GM23338 (cell line): Measurements from ENCODE around the gene KLHL36. TPM values are rescaled to one million over a fixed set of nuclear protein-coding genes. Genes with fewer than 3 reads are reported as not detected.

Experiments used
- ATAC-seq: fragments of 200-7000 bp; cut with Tn5 transposase; 3 replicates; pipeline ENCODE4 v1.9.1; 2020
- DNase-seq: peaks from one replicate; pipeline ENCODE4 v3.0.0-alpha.2; 2015; ENCODE audit warnings: low spot score
- H2AFZ ChIP-seq: fragments of 200-600 bp; sonication (generic); 2 replicates; pipeline ENCODE4 v1.8.0; 2016; ENCODE audit warnings: antibody characterized with exemption, mild to moderate bottlenecking, moderate library complexity
- H3F3A ChIP-seq: fragments of 200-600 bp; sonication (generic); replicated peaks from 2 replicates; pipeline ENCODE4 v1.8.0; 2017; ENCODE audit warnings: antibody characterized with exemption, mixed run types, low read depth
- H3K27ac ChIP-seq: fragments of 200-600 bp; sonication (generic); 2 replicates; pipeline ENCODE4 v1.6.1; 2016; ENCODE audit warnings: low read depth
- H3K27me3 ChIP-seq: fragments of 200-600 bp; sonication (generic); 2 replicates; pipeline ENCODE4 v1.8.0; 2016; ENCODE audit warnings: mild to moderate bottlenecking, mixed run types, moderate library complexity; ENCODE audit not compliant: insufficient read depth
- H3K36me3 ChIP-seq: fragments of 200-600 bp; sonication (generic); 2 replicates; pipeline ENCODE4 v1.8.0; 2016; ENCODE audit warnings: mild to moderate bottlenecking; ENCODE audit not compliant: insufficient read depth
- H3K4me1 ChIP-seq: fragments of 200-600 bp; sonication (generic); 2 replicates; pipeline ENCODE4 v1.8.0; 2016; ENCODE audit warnings: mild to moderate bottlenecking, moderate library complexity; ENCODE audit not compliant: insufficient read depth
- H3K4me2 ChIP-seq: fragments of 200-600 bp; sonication (generic); 2 replicates; pipeline ENCODE4 v1.7.1; 2017; ENCODE audit warnings: mixed run types
- H3K4me3 ChIP-seq: fragments of 200-600 bp; sonication (generic); 2 replicates; pipeline ENCODE4 v1.6.1; 2016; ENCODE audit warnings: mixed run types
- H3K79me2 ChIP-seq: fragments of 200-600 bp; sonication (generic); replicated peaks from 2 replicates; pipeline ENCODE4 v1.8.0; 2017; ENCODE audit warnings: mild to moderate bottlenecking; ENCODE audit not compliant: insufficient read depth
- H3K9me2 ChIP-seq: fragments of 200-600 bp; sonication (generic); 2 replicates; pipeline ENCODE4 v1.8.0; 2017; ENCODE audit not compliant: insufficient read depth
- H4K20me1 ChIP-seq: fragments of 200-600 bp; sonication (generic); replicated peaks from 2 replicates; pipeline ENCODE4 v1.8.0; 2017; ENCODE audit warnings: mild to moderate bottlenecking; ENCODE audit not compliant: insufficient read depth
- H3K27ac Mint-ChIP-seq: 2 replicates; pipeline ENCODE4 v1.8.0; 2020; ENCODE audit warnings: inconsistent platforms, mild to moderate bottlenecking, moderate library complexity, mixed read lengths
- H3K27me3 Mint-ChIP-seq: 3 replicates; pipeline ENCODE4 v1.8.0; 2022; ENCODE audit warnings: low read depth, mild to moderate bottlenecking, moderate library complexity, mixed read lengths, inconsistent platforms; ENCODE audit not compliant: insufficient read depth, poor library complexity
- H3K36me3 Mint-ChIP-seq: 3 replicates; pipeline ENCODE4 v1.8.0; 2021; ENCODE audit warnings: low read depth, mild to moderate bottlenecking, inconsistent platforms, moderate library complexity, mixed read lengths
- H3K4me1 Mint-ChIP-seq: 3 replicates; pipeline ENCODE4 v1.8.0; 2020; ENCODE audit warnings: mild to moderate bottlenecking, inconsistent platforms, mixed read lengths
- H3K4me3 Mint-ChIP-seq: 3 replicates; pipeline ENCODE4 v1.8.0; 2021; ENCODE audit warnings: moderate library complexity, mild to moderate bottlenecking, inconsistent platforms, mixed read lengths
- H3K9me3 Mint-ChIP-seq: 3 replicates; pipeline ENCODE4 v1.8.0; 2020; ENCODE audit warnings: moderate library complexity, mild to moderate bottlenecking, inconsistent platforms, mixed read lengths
- ZNF114 ChIP-seq: fragments of 250-450 bp; sonication (Bioruptor Pico); IDR thresholded peaks from 2 replicates; pipeline ENCODE4 v1.5.0; 2020; ENCODE audit warnings: mild to moderate bottlenecking, moderate library complexity
- ZNF331 ChIP-seq: fragments of 250-450 bp; sonication (Bioruptor Pico); IDR thresholded peaks from 2 replicates; pipeline ENCODE4 v1.5.0; 2020; ENCODE audit warnings: low read depth, mild to moderate bottlenecking, moderate library complexity
- ZNF462 ChIP-seq: fragments of 250-450 bp; sonication (Bioruptor Pico); IDR thresholded peaks from 2 replicates; pipeline ENCODE4 v1.5.0; 2020; ENCODE audit warnings: mild to moderate bottlenecking, moderate library complexity
- polyA plus RNA-seq: library from polyadenylated mRNA; unstranded; fragments of >200 nt; fragmentation: Nextera tagmentation; extraction: Ambion mirVana; gene quantifications from 2 replicates; pipeline ENCODE4 v1.2.1, GENCODE V29; 2016
- total RNA-seq: library from RNA; depleted of rRNA; stranded (reverse); fragments of >200 nt; shearing (Covaris generic); gene quantifications from 2 replicates; pipeline ENCODE4 v1.2.3, GENCODE V29; 2014
- TF ChIP-seq, protein P1 (sequence below): IDR thresholded peaks from one replicate; pipeline ENCODE4 v1.6.1; 2018; ENCODE audit warnings: antibody characterized with exemption; ENCODE audit not compliant: unreplicated experiment

KLHL36 gene
- total and polyA plus RNA-seq, 2 experiments from 2014 or later = 13.4 to 70.4 TPM

GRCh38 chr16:84603940-84604339 lies 44.4 kb upstream of the KLHL36 start:
- no peaks in the 10 kb centered on the region for H3K27me3 ChIP-seq
- H2AFZ ChIP-seq = no peak overlapping the region
- H3K9me2 ChIP-seq = no peaks in the 10 kb centered on the region
- no peak overlapping the region for H3K27ac Mint-ChIP-seq
- peaks cover 17% of the 10 kb centered on the region for H3F3A ChIP-seq
- peaks cover 35% of the 10 kb centered on the region for H3K4me1 ChIP-seq
- peaks cover 3% of the 10 kb centered on the region; the same call in 2 of the 3 replicates for H3K9me3 Mint-ChIP-seq
- peaks cover 70% of the 10 kb centered on the region for H3K79me2 ChIP-seq
- H3K36me3 Mint-ChIP-seq = peaks cover 22% of the 10 kb centered on the region
- TF ChIP-seq, protein P1, sequence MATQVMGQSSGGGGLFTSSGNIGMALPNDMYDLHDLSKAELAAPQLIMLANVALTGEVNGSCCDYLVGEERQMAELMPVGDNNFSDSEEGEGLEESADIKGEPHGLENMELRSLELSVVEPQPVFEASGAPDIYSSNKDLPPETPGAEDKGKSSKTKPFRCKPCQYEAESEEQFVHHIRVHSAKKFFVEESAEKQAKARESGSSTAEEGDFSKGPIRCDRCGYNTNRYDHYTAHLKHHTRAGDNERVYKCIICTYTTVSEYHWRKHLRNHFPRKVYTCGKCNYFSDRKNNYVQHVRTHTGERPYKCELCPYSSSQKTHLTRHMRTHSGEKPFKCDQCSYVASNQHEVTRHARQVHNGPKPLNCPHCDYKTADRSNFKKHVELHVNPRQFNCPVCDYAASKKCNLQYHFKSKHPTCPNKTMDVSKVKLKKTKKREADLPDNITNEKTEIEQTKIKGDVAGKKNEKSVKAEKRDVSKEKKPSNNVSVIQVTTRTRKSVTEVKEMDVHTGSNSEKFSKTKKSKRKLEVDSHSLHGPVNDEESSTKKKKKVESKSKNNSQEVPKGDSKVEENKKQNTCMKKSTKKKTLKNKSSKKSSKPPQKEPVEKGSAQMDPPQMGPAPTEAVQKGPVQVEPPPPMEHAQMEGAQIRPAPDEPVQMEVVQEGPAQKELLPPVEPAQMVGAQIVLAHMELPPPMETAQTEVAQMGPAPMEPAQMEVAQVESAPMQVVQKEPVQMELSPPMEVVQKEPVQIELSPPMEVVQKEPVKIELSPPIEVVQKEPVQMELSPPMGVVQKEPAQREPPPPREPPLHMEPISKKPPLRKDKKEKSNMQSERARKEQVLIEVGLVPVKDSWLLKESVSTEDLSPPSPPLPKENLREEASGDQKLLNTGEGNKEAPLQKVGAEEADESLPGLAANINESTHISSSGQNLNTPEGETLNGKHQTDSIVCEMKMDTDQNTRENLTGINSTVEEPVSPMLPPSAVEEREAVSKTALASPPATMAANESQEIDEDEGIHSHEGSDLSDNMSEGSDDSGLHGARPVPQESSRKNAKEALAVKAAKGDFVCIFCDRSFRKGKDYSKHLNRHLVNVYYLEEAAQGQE = no peak
- no peak for DNase-seq
- H4K20me1 ChIP-seq = peaks cover 27% of the 10 kb centered on the region
- no peak overlapping the region for H3K4me3 Mint-ChIP-seq
- H3K4me1 Mint-ChIP-seq = peaks cover 53% of the 10 kb centered on the region
- H3K4me2 ChIP-seq = no peak overlapping the region
- no peak for ATAC-seq
- no peak overlapping the region for H3K27ac ChIP-seq
- no peak overlapping the region for H3K4me3 ChIP-seq
- H3K27me3 Mint-ChIP-seq = peaks cover 24% of the 10 kb centered on the region
- H3K36me3 ChIP-seq = no peaks in the 10 kb centered on the region

GRCh38 chr16:84604477-84605013 lies 43.8 kb upstream of the KLHL36 start:
- peak overlapping the region; percentile 32; the same call in 1 of the 3 replicates for H3K4me3 Mint-ChIP-seq
- no peak overlapping the region for H3K4me3 ChIP-seq
- ATAC-seq (peak; percentile 27), DNase-seq (no peak)
- no peaks in the 10 kb centered on the region for H3K27me3 ChIP-seq
- H3K79me2 ChIP-seq = peaks cover 76% of the 10 kb centered on the region
- peaks cover 3% of the 10 kb centered on the region; the same call in 2 of the 3 replicates for H3K9me3 Mint-ChIP-seq
- peaks cover 47% of the 10 kb centered on the region for H3K4me1 Mint-ChIP-seq
- H4K20me1 ChIP-seq = peaks cover 27% of the 10 kb centered on the region
- no peak overlapping the region for H2AFZ ChIP-seq
- H3K9me2 ChIP-seq = no peaks in the 10 kb centered on the region
- no peak for TF ChIP-seq ZNF114
- TF ChIP-seq ZNF331 (CRISPR knock-in tag) = no peak
- TF ChIP-seq ZNF462 = no peak
- H3K27ac Mint-ChIP-seq = peak overlapping the region; percentile 54; the same call in 1 of the 2 replicates
- peaks cover 22% of the 10 kb centered on the region for H3K36me3 Mint-ChIP-seq
- H3K27me3 Mint-ChIP-seq = peaks cover 24% of the 10 kb centered on the region
- H3F3A ChIP-seq = peaks cover 13% of the 10 kb centered on the region
- H3K4me1 ChIP-seq = peaks cover 29% of the 10 kb centered on the region
- H3K36me3 ChIP-seq = no peaks in the 10 kb centered on the region
- H3K27ac ChIP-seq = peak overlapping the region; percentile 59; the same call in 1 of the 2 replicates
- H3K4me2 ChIP-seq = peak overlapping the region; percentile 60; the same call in 1 of the 2 replicates
